B cell (primary cell): Measurements from ENCODE around the gene ZNF580.

Source experiments
- CTCF ChIP-seq: fragments of 200-600 bp; IDR thresholded peaks from one replicate; pipeline ENCODE4 v1.8.0; 2022; ENCODE audit warnings: antibody characterized with exemption, mild to moderate bottlenecking
- EZH2 ChIP-seq: IDR thresholded peaks from 2 replicates; pipeline ENCODE4 v1.6.1; 2012; ENCODE audit warnings: borderline replicate concordance, low read depth, mild to moderate bottlenecking, moderate library complexity, low read length; ENCODE audit not compliant: insufficient read depth, poor library complexity, severe bottlenecking

- no peak for TF ChIP-seq CTCF
- no peak for TF ChIP-seq EZH2
Observed at GRCh38 chr19:55624109-55625003, 16.4 kb upstream of the ZNF580 start, which contains the start of gene ZNF784.
